Brain microvascular endothelial cell (primary cell): ENCODE data around the gene HMCN2.

Experiments used
- DNase-seq: peaks from one replicate; pipeline ENCODE4 v3.0.0-alpha.2; 2020
- H3K27ac ChIP-seq: fragments of 250-450 bp; sonication (Bioruptor Pico); 2 replicates; pipeline ENCODE4 v1.5.1; 2020; ENCODE audit warnings: mild to moderate bottlenecking, moderate library complexity
- H3K27me3 ChIP-seq: fragments of 250-450 bp; sonication (Bioruptor Pico); replicated peaks from 2 replicates; pipeline ENCODE4 v1.5.1; 2020; ENCODE audit warnings: mild to moderate bottlenecking
- H3K36me3 ChIP-seq: fragments of 250-450 bp; sonication (Bioruptor Pico); replicated peaks from 2 replicates; pipeline ENCODE4 v1.5.1; 2020; ENCODE audit warnings: mild to moderate bottlenecking
- H3K4me3 ChIP-seq: 2 replicates; pipeline ENCODE4 v1.5.1; 2011; ENCODE audit warnings: low read depth, mild to moderate bottlenecking, control low read depth, low read length, moderate library complexity
- CTCF ChIP-seq: IDR thresholded peaks from 2 replicates; pipeline ENCODE4 v1.5.1; 2011; ENCODE audit warnings: low read depth, mild to moderate bottlenecking, moderate library complexity, low read length, control low read depth, inconsistent platforms; ENCODE audit errors: missing control alignments
- in situ Hi-C: cut with HindIII; loops from 2 replicates; pipeline ENCODE4 v1.10.0; 2017; ENCODE audit warnings: low sequenced_read_pairs, low pct_ligation_motif_present

Gene HMCN2

GRCh38 chr9:130264414-130265350, 878 bp upstream of the HMCN2 start:
- Histone ChIP-seq H3K4me3 (no peak overlapping the region), H3K27ac (no peak overlapping the region), H3K27me3 (peaks cover 56% of the 10 kb centered on the region), H3K36me3 (no peaks in the 10 kb centered on the region)
- DNase-seq: no peak
- TF ChIP-seq CTCF: no peak
- in situ Hi-C loops: no loop called here

GRCh38 chr9:130266236-130267098, 907 bp downstream of the HMCN2 start:
- no peaks in the 10 kb centered on the region for H3K36me3 ChIP-seq
- no peak overlapping the region for H3K4me3 ChIP-seq
- in situ Hi-C loops: no loop called here
- no peak for DNase-seq
- no peak for TF ChIP-seq CTCF
- H3K27me3 ChIP-seq: peaks cover 55% of the 10 kb centered on the region
- H3K27ac ChIP-seq: no peak overlapping the region

DNA sequence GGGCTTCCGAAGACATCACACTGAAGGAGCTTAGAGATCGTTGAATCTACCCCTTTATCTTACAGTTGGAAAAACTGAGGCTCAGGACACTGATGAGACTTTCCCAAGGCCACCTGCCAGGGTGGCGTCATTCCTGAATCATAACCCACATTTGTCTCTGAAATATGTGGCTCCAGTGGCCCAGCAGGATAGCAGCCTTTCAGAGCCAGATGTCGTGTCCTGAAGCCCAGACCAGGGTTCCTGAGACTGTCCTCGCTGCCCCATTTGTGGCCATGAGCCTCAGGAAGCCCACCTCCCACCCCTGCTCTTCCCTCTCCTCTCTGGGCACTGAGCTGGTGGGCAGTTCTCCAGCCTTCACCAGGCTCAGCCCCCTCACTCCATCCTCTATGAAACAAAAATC, 2.4 kb downstream of the HMCN2 start:
- TF ChIP-seq CTCF: no peak
- H3K4me3 ChIP-seq: no peak overlapping the region
- no peaks in the 10 kb centered on the region for H3K36me3 ChIP-seq
- in situ Hi-C loops: no loop called here
- H3K27ac ChIP-seq: no peak overlapping the region
- peaks cover 47% of the 10 kb centered on the region for H3K27me3 ChIP-seq
- no peak for DNase-seq

DNA sequence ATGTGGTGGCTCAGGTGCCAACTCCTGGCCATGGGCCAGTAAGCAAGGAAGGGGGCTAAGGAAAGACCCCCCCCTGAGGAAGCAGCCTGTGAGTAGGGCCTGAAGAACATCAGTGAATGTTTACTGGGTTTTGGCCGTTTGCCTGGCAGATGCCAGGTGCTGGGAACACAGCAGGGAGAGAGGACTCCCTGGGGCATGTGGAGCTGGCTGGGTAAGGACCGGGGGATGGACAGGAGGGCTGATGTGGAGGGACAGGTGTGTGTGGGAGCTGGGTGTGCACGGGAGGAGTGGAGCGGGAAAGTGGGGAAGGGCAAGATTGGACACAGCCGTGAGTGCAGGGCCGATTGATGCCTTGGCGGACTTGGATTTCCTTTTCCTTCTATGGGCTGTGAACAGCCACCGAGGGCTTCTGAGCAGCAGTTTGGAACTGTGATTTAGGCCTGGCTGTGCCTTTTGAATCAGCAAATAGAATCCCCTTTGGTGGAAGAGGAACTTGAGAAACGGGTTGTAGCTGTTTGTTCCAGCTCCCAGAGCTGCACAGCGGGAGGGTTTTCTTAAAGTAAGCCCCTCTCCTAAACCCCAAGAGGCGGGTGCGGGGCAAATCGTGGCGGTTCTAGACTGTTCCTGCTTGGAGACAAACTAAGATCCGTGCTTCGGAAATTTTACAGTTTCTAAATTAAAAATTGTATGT, 3.1 kb downstream of the HMCN2 start:
- in situ Hi-C loops: no loop called here
- no peak for DNase-seq
- no peak for TF ChIP-seq CTCF
- Histone ChIP-seq H3K27ac (no peak overlapping the region), H3K36me3 (no peaks in the 10 kb centered on the region), H3K4me3 (no peak overlapping the region), H3K27me3 (peaks cover 46% of the 10 kb centered on the region)

DNA sequence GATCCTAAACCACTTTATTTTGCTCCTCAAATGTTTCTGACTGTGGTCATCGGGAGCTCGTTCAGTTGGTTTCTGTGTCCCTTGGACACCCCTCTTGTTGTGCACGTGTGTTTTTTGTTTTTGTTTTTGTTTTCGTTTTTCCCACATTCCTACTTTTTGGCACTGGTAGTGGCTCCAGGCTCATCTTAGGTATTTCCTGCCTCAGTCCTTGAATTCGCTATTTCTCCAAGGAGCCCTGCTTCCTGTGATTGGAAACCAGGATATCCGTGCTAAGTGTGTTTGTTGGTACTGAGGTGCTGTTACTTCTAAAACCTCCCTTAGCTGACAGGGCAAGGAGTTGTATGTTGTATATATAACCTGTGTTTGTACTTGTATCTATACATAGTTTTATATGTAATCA, 5.9 kb downstream of the HMCN2 start:
- TF ChIP-seq CTCF: no peak
- no peak for DNase-seq
- no peak overlapping the region for H3K27ac ChIP-seq
- no peak overlapping the region for H3K4me3 ChIP-seq
- H3K36me3 ChIP-seq: no peaks in the 10 kb centered on the region
- H3K27me3 ChIP-seq: peaks cover 19% of the 10 kb centered on the region
- in situ Hi-C loops: no loop called here
